Heart left ventricle (tissue), 16 donors: Measurements from ENCODE around the gene LINGO3. TPM values are rescaled to one million over a fixed set of nuclear protein-coding genes. Genes with fewer than 3 reads are reported as not detected.

Source experiments
- ATAC-seq, 4 donors: fragments of 200-7000 bp; cut with Tn5 transposase; one replicate each; pipeline ENCODE4 v1.9.1; 2020 to 2022; ENCODE audit warnings: moderate library complexity in 4 of 4, mild to moderate bottlenecking in 3 of 4, moderate number of reproducible peaks in 1 of 4
- DNase-seq, 5 donors: peaks; one replicate each; pipeline ENCODE4 v3.0.0-alpha.2; 2020
- H3K27ac ChIP-seq, 12 donors: fragments of 200-600 bp; sonication (generic) in 4 of 12; one replicate each; pipeline versions ENCODE4 v1.5.0 to v1.8.0; 2016 to 2022; ENCODE audit warnings: mild to moderate bottlenecking in 2 of 12
- H3K27me3 ChIP-seq, 9 donors: fragments of 200-600 bp; sonication (generic) in 2 of 9; one replicate each; pipeline versions ENCODE4 v1.5.1 to v1.8.0; 2016 to 2022; ENCODE audit warnings: mild to moderate bottlenecking in 3 of 9
- H3K36me3 ChIP-seq, 9 donors: fragments of 200-600 bp; sonication (generic) in 2 of 9; one replicate each; pipeline versions ENCODE4 v1.5.0 to v1.8.0; 2018 to 2022; ENCODE audit warnings: mild to moderate bottlenecking in 2 of 9
- H3K4me1 ChIP-seq, 12 donors: fragments of 200-600 bp; sonication (generic) in 4 of 12; one replicate each; pipeline versions ENCODE4 v1.5.0 to v1.8.0; 2016 to 2022; ENCODE audit warnings: mild to moderate bottlenecking in 3 of 12
- H3K4me3 ChIP-seq, 12 donors: fragments of 200-600 bp; sonication (generic) in 4 of 12; one replicate each; pipeline versions ENCODE4 v1.5.0 to v1.8.0; 2017 to 2022; ENCODE audit warnings: mild to moderate bottlenecking in 9 of 12, moderate library complexity in 4 of 12
- H3K9me3 ChIP-seq, 12 donors: fragments of 200-600 bp; sonication (generic) in 4 of 12; one replicate each; pipeline versions ENCODE4 v1.5.0 to v1.8.0; 2016 to 2022; ENCODE audit warnings: mild to moderate bottlenecking in 1 of 12
- CTCF ChIP-seq, 12 donors: fragments of 200-600 bp; sonication (generic) in 4 of 12; IDR thresholded peaks; one replicate each; pipeline versions ENCODE4 v1.5.0 to v1.8.0; 2018 to 2022; ENCODE audit warnings: antibody characterized with exemption in 12 of 12, mild to moderate bottlenecking in 5 of 12
- POLR2A ChIP-seq, 2 donors: fragments of 450-650 bp; IDR thresholded peaks; one replicate each; pipeline ENCODE4 v1.6.1; 2017; ENCODE audit warnings: antibody characterized with exemption in 2 of 2, mild to moderate bottlenecking in 2 of 2, moderate library complexity in 2 of 2
- WGBS, 4 donors: extraction: QIAGEN DNeasy Blood & Tissue Kit in 2 of 4; methylation state at CpG; one replicate each; pipeline versions ENCODE4 v1.1.5 to v1.1.7; 2013 to 2018; 5-methylcytosine and 5-hydroxymethylcytosine counted together
- intact Hi-C, 10 donors: fragments of 100-400 bp; cut with DNase I; formaldehyde crosslinking; loops; one replicate each; pipeline versions ENCODE4 v1.11.1 to v1.14.2; 2022
- polyA plus RNA-seq, 2 donors: library from polyadenylated mRNA; stranded (reverse); fragments of 200-250 nt; gene quantifications; one replicate each; pipeline ENCODE4 v1.2.3, GENCODE V29; 2013
- total RNA-seq, 9 donors: library from RNA; depleted of rRNA in 2 of 9; stranded (reverse); fragments of >200 nt in 2 of 9; fragmentation: NEBNext Ultra II Directional in 3 of 9; extraction: Animal tissue kit (Norgen Biotek cat#: 25700) in 3 of 9; gene quantifications; one replicate each; pipeline versions ENCODE4 v1.1.0 to v1.2.4, GENCODE V29; 2016 to 2023
- donor health status: ischemic (EF 13 %, LVEDD 7.1; RV severe dilation, severe dysfunction).
- donor health status: healthy with polysubstance abuse.
- donor health status: DM: no; HTN: yes; CAD: no.
- donor health status: DM: no; HTN: no; CAD: no.
- donor health status: ischemic (EF 25% LVEDD 6.9; RV normal size, moderate dysfunction).
- donor health status: ischemic (EF 25% LVEDD 5.7; RV mildly dilated, moderate dysfunction).
- donor health status: healthy.
- donor health status: DM: yes; HTN: yes; CAD: no.
- donor health status: ischemic (EF 35%, LVEDD 5.7; RV mildly dilated, moderate dysfunction).
- donor health status: nonischemic (EF 11% LVEDD 7.7; RV severe dilation, severe dysfunction).
- donor health status: DM: yes; HTN: yes; CAD: no.
- donor health status: PGD.
- donor health status: ischemic (EF 29% LVEDD 5.4; RV normal size, mild dysfunction).
- donor health status: nonischemic (EF 23%, LVEDD 6.1; RV moderate dilation, normal function).

LINGO3 gene
- total and polyA plus RNA-seq, 11 donors, result 0.50 TPM; not detected in 10

GRCh38 chr19:2341982-2342381 is 34.0 kb upstream of the LINGO3 start:
- WGBS, 4 donors, result 90 to 92% (median 90%) methylated on average over 15 of the region's 15 CpGs
- peaks cover 0 to 66% (median 23%) of the 10 kb centered on the region in 9 donors for H3K36me3 ChIP-seq
- DNase-seq, result no peak
- intact Hi-C loops, result no loop called here
- H3K4me3 ChIP-seq, result no peak overlapping the region
- H3K27ac ChIP-seq, result no peak overlapping the region
- H3K27me3 ChIP-seq, result no peaks in the 10 kb centered on the region
- H3K4me1 ChIP-seq, result no peaks in the 10 kb centered on the region
- TF ChIP-seq POLR2A (IDR thresholded peaks at IDR 0.05) (no peak), CTCF (IDR thresholded peaks at IDR 0.05) (no peak)
- ATAC-seq, result no peak
- no peaks in the 10 kb centered on the region for H3K9me3 ChIP-seq

DNA sequence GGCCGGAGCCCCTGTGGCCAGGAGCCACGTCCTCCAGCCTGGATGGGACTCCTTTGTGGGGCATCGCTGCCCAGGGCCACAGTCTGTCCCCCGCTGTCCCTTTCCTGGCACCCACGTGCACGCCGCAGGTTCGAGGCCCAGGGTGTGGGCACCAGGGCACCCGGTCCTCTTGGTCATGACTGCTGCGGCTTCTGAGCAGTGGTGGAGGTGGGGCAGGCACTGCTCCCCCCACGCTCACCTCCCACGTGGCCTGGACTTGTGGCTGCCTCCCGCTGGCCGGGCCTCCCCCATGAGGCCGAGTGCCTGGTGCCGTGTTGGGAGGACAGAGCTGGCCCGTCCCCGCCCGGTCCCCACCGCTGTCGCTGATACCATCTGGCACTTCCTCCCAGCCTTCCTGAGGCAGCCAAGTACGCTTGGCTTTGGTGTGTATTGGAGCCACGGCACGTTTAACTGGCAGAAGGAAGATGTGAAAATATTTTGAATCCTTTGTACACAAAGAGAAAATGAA is 33.3 kb upstream of the LINGO3 start:
- Histone ChIP-seq H3K9me3 (no peaks in the 10 kb centered on the region), H3K4me1 (no peaks in the 10 kb centered on the region), H3K4me3 (no peak overlapping the region), H3K36me3 (peaks cover 0 to 68% (median 23%) of the 10 kb centered on the region in 9 donors), H3K27me3 (no peaks in the 10 kb centered on the region), H3K27ac (no peak overlapping the region)
- DNase-seq (no peak), ATAC-seq (no peak)
- TF ChIP-seq CTCF (IDR thresholded peaks at IDR 0.05) (no peak), POLR2A (IDR thresholded peaks at IDR 0.05) (no peak)
- intact Hi-C loops, result no loop called here
- whole genome bisulfite sequencing, 4 donors, result 83 to 87% (median 86%) methylated on average over 16 to 24 of the region's 24 CpGs

DNA sequence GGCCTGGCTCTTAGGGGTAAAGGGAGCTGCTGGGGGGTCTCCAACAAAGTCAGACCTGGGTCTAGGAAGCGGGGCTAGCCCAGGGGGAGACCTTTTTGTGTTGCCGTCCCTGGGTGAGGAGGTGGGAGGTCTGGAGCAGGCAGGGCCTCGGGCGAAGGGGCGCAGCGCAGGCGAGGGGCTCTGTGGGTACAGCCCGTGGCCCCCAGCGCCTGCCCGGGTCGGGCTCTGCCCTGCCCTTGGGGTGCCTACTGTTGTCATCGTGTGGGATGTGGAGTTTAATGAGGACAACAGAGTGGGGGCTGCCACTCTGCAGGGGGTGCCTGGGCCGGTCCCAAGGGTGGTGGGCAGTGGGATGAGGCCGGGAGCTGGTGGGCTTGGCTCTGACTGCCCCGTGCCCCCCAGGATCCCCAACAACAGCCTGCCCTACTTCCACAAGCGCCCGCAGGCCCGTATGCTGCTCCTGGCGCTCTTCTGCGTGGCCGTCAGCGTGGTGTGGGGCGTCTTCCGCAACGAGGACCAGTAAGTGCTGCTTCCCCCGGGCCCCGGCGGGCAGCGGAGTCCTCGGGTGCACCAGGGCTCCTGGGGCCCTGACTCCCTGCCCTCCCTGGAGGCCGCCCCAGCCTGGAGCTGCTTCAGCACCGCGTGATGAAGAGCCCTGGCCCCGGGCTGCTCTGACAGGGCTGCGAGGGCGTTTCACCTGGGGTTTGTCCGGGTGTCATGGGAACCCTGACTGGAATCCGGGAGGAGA is 32.7 kb upstream of the LINGO3 start:
- Histone ChIP-seq H3K4me1 (no peaks in the 10 kb centered on the region), H3K27ac (no peak overlapping the region), H3K36me3 (peaks cover 0 to 68% (median 23%) of the 10 kb centered on the region in 9 donors), H3K27me3 (no peaks in the 10 kb centered on the region), H3K9me3 (no peaks in the 10 kb centered on the region), H3K4me3 (no peak overlapping the region)
- 91 to 95% (median 93%) methylated on average over 8 to 38 of the region's 38 CpGs for WGBS, 4 donors
- TF ChIP-seq POLR2A (IDR thresholded peaks at IDR 0.05), result no peak
- TF ChIP-seq CTCF (IDR thresholded peaks at IDR 0.05), result no peak
- intact Hi-C loops, result no loop called here
- no peak for DNase-seq
- ATAC-seq, result no peak

DNA sequence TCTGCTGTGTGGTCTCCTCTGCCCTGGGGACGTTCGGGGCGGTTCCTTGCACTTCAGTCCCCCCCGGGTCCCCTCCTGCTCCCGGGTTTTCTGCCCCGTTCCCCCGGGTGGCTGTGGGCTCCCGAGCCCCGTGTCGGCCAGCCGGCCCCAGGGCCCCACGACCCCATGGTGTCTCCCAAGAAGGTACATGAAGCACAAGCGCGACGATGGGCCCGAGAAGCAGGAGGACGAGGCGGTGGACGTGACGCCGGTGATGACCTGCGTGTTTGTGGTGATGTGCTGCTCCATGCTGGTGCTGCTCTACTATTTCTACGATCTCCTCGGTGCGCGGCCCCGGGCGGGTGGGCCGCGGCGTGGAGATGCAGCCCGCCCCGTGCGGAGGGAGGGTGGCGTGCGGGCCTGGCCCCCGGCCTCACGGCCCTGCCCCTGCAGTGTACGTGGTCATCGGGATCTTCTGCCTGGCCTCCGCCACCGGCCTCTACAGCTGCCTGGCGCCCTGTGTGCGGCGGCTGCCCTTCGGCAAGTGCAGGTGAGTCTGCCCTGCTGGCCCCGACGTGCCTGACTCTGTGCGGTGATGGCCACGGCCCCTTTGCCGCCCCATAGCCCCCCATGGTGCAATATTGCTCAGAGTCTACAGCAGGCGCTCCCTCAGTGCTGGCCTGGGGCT is 31.8 kb upstream of the LINGO3 start:
- no peaks in the 10 kb centered on the region for H3K9me3 ChIP-seq
- 93 to 96% (median 95%) methylated on average over 42 to 52 of the region's 52 CpGs for WGBS, 4 donors
- DNase-seq, result no peak
- H3K27ac ChIP-seq, result no peak overlapping the region
- no peaks in the 10 kb centered on the region for H3K4me1 ChIP-seq
- no peak for ATAC-seq
- TF ChIP-seq CTCF (IDR thresholded peaks at IDR 0.05) (no peak), POLR2A (IDR thresholded peaks at IDR 0.05) (no peak)
- peaks cover 0 to 61% (median 23%) of the 10 kb centered on the region in 9 donors for H3K36me3 ChIP-seq
- intact Hi-C loops, result no loop called here
- no peaks in the 10 kb centered on the region for H3K27me3 ChIP-seq
- H3K4me3 ChIP-seq, result no peak overlapping the region
